ENCODE data around the gene ATAD3B.

- TF ChIP-seq, protein P1, sequence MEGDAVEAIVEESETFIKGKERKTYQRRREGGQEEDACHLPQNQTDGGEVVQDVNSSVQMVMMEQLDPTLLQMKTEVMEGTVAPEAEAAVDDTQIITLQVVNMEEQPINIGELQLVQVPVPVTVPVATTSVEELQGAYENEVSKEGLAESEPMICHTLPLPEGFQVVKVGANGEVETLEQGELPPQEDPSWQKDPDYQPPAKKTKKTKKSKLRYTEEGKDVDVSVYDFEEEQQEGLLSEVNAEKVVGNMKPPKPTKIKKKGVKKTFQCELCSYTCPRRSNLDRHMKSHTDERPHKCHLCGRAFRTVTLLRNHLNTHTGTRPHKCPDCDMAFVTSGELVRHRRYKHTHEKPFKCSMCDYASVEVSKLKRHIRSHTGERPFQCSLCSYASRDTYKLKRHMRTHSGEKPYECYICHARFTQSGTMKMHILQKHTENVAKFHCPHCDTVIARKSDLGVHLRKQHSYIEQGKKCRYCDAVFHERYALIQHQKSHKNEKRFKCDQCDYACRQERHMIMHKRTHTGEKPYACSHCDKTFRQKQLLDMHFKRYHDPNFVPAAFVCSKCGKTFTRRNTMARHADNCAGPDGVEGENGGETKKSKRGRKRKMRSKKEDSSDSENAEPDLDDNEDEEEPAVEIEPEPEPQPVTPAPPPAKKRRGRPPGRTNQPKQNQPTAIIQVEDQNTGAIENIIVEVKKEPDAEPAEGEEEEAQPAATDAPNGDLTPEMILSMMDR (optimal IDR thresholded peaks at IDR 0.05 in 1 of 3, IDR thresholded peaks at IDR 0.05 in 1 of 3, conservative IDR thresholded peaks at IDR 0.05 in 1 of 3; ENCODE audit: extremely low read depth in 1 of 3, insufficient read depth in 2 of 3, low read length in 3 of 3), result no peak
- TF ChIP-seq EZH2 (IDR thresholded peaks at IDR 0.05; ENCODE audit: low read length), result no peak
Measured at GRCh38 chr1:1538334-1538733, 66.8 kb downstream of the ATAD3B start.
